ENCODE measurements around the gene DESI1. TPM values are rescaled to one million over a fixed set of nuclear protein-coding genes. Genes with fewer than 3 reads are reported as not detected.

The DESI1 gene
- total and polyA plus RNA-seq, 12 donors = 11.4 to 82.8 (median 34.7) TPM

- Histone ChIP-seq H3K9me3 (replicated peaks in 1 of 3) (no peaks in the 10 kb centered on the region), H3K27me3 (no peaks in the 10 kb centered on the region), H3K27ac (peak overlapping the region in 4 of 5 donors; percentile 9 to 88 (median 50)), H3K4me1 (replicated peaks in 1 of 2) (peaks cover 12 to 16% of the 10 kb centered on the region in 2 donors), H3K4me3 (no peak overlapping the region), H3K36me3 (replicated peaks in 1 of 2) (peaks cover 0 to 93% of the 10 kb centered on the region in 2 donors)
- DNase-seq = peak in 1 of 7 donors; percentile 54
- WGBS, 4 donors = 47 to 70% (median 60%) methylated on average over 1 of the region's 1 CpG
- no peak for TF ChIP-seq POLR2A (IDR thresholded peaks at IDR 0.05)
- no peak for TF ChIP-seq CTCF (IDR thresholded peaks at IDR 0.05)
- intact Hi-C loops (cut with DNase I) = no loop called here
Measured at GRCh38 chr22:41659941-41660340, 39.1 kb upstream of the DESI1 start.

DNA sequence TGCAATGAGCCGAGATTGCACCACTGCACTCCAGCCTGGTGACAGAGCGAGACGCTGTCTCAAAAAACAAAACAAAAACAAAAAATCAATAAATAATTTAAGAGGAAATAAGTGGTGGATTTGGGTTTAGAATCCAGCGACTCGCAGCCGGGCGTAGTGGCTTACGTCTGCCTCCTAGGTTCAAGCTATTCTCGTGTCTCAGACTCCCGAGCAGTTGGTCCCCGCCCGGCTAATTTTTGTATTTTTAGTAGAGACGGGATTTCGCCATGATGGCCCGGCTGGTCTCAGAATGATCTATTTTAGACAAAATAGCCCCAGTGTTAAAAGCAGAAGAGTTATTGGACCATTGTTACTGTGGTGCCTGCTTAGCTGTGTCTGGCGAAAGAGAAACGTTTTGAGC, 38.0 kb upstream of the DESI1 start:
- intact Hi-C loops (cut with DNase I) = no loop called here
- Histone ChIP-seq H3K36me3 (replicated peaks in 1 of 2) (peaks cover 0 to 96% of the 10 kb centered on the region in 2 donors), H3K27me3 (no peaks in the 10 kb centered on the region), H3K4me1 (replicated peaks in 1 of 2) (peaks cover 12 to 16% of the 10 kb centered on the region in 2 donors), H3K27ac (no peak overlapping the region), H3K9me3 (replicated peaks in 1 of 3) (no peaks in the 10 kb centered on the region), H3K4me3 (no peak overlapping the region)
- WGBS, 4 donors = 92 to 96% (median 93%) methylated on average over 17 of the region's 17 CpGs
- DNase-seq = peak in 1 of 7 donors; percentile 50
- TF ChIP-seq POLR2A (IDR thresholded peaks at IDR 0.05) = no peak
- no peak for TF ChIP-seq CTCF (IDR thresholded peaks at IDR 0.05)

- Histone ChIP-seq H3K4me3 (no peak overlapping the region), H3K27me3 (no peaks in the 10 kb centered on the region), H3K9me3 (replicated peaks in 1 of 3) (no peaks in the 10 kb centered on the region), H3K4me1 (replicated peaks in 1 of 2) (peaks cover 12 to 16% of the 10 kb centered on the region in 2 donors), H3K36me3 (replicated peaks in 1 of 2) (peaks cover 0 to 96% of the 10 kb centered on the region in 2 donors), H3K27ac (no peak overlapping the region)
- intact Hi-C loops (cut with DNase I) = no loop called here
- peak in 1 of 7 donors; percentile 48 for DNase-seq
- 94 to 100% (median 98%) methylated on average over 5 to 6 of the region's 6 CpGs for WGBS, 4 donors
- TF ChIP-seq POLR2A (IDR thresholded peaks at IDR 0.05) (no peak), CTCF (IDR thresholded peaks at IDR 0.05) (no peak)
Measured at GRCh38 chr22:41657709-41658108, 36.9 kb upstream of the DESI1 start.

DNA sequence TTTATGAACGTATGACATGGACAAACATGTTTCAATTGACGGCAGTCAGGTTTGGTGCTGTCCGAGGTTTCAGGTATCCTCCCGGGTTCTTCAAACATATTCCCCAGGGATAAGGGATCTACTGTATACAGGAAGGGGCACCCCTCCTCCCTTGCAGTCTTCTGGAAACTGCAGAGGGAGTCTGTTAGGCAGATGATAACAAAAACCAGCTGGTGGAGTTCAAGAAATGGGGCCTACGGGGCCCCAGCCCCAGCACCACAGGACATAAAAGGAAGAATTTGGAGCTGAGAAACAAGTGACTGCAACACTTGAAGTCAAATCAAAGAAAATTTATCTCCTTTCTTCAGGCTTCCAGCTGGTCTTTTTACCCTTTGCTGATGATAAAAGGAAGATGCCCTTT, 35.7 kb upstream of the DESI1 start:
- Histone ChIP-seq H3K4me3 (no peak overlapping the region), H3K27me3 (no peaks in the 10 kb centered on the region), H3K4me1 (replicated peaks in 1 of 2) (peaks cover 11 to 16% of the 10 kb centered on the region in 2 donors), H3K9me3 (replicated peaks in 1 of 3) (no peaks in the 10 kb centered on the region), H3K36me3 (replicated peaks in 1 of 2) (peaks cover 0 to 96% of the 10 kb centered on the region in 2 donors), H3K27ac (no peak overlapping the region)
- WGBS, 4 donors = 76 to 83% (median 79%) methylated on average over 5 of the region's 5 CpGs
- DNase-seq = peak in 1 of 7 donors; percentile 46
- no peak for TF ChIP-seq POLR2A (IDR thresholded peaks at IDR 0.05)
- no peak for TF ChIP-seq CTCF (IDR thresholded peaks at IDR 0.05)
- intact Hi-C loops (cut with DNase I) = no loop called here
